HEK293 (cell line): Measurements from ENCODE around the gene GMDS.

Experiments
- CTCF ChIA-PET: fragments of 350-600 bp; formaldehyde crosslinking; extraction: SDS; loops from one replicate; lab custom pipeline; 2021; ENCODE audit warnings: antibody characterized with exemption; lab: Yijun Ruan, JAX
- POLR2A ChIA-PET: fragments of 300-600 bp; formaldehyde crosslinking; extraction: SDS; loops from one replicate; lab custom pipeline; 2020; ENCODE audit warnings: antibody characterized with exemption, inconsistent platforms; lab: Yijun Ruan, JAX
- H3K27ac ChIP-seq: fragments of 200-500 bp; sonication (Bioruptor generic); 2 replicates; pipeline ENCODE4 v1.5.1; 2014; ENCODE audit warnings: low read depth, low read length, control low read depth, inconsistent platforms; ENCODE audit errors: extremely low read depth
- H3K36me3 ChIP-seq, 2 experiments: fragments of 200-500 bp in 1 of 2; sonication (Bioruptor generic) in 1 of 2; 1 replicate in 1 of 2; 2 replicates in 1 of 2; pipeline ENCODE4 v1.5.1; 2014 to 2017; ENCODE audit warnings: inconsistent platforms in 2 of 2, low read length in 2 of 2; ENCODE audit not compliant: control insufficient read depth in 2 of 2, insufficient read depth in 1 of 2
- H3K4me1 ChIP-seq: fragments of 200-500 bp; sonication (Bioruptor generic); 2 replicates; pipeline ENCODE4 v1.5.1; 2014; ENCODE audit warnings: mild to moderate bottlenecking, low read length, inconsistent platforms; ENCODE audit not compliant: control insufficient read depth, insufficient read depth
- H3K4me3 ChIP-seq: 2 replicates; pipeline ENCODE4 v1.5.1; 2011; ENCODE audit warnings: low read depth, mild to moderate bottlenecking, control low read depth, low read length, moderate library complexity
- H3K9me3 ChIP-seq: fragments of 200-500 bp; sonication (Bioruptor generic); 2 replicates; pipeline ENCODE4 v1.5.1; 2014; ENCODE audit warnings: low read depth, low read length, inconsistent platforms; ENCODE audit not compliant: control insufficient read depth, insufficient read depth
- BCL11A ChIP-seq: fragments of 450-650 bp; formaldehyde crosslinking; IDR thresholded peaks from 2 replicates; pipeline ENCODE4 v1.5.1; 2016; ENCODE audit warnings: low read depth, missing biosample characterization, missing genetic modification characterization
- EGR2 ChIP-seq: fragments of 450-650 bp; formaldehyde crosslinking; IDR thresholded peaks from 2 replicates; pipeline ENCODE4 v1.5.1; 2016; ENCODE audit warnings: low read depth, missing biosample characterization, missing genetic modification characterization
- KLF1 ChIP-seq: fragments of 450-650 bp; formaldehyde crosslinking; IDR thresholded peaks from 2 replicates; pipeline ENCODE4 v1.5.1; 2016; ENCODE audit warnings: missing biosample characterization, missing genetic modification characterization
- KLF8 ChIP-seq: fragments of 450-650 bp; formaldehyde crosslinking; IDR thresholded peaks from 2 replicates; pipeline ENCODE4 v1.5.1; 2016; ENCODE audit warnings: missing biosample characterization, missing genetic modification characterization
- PRDM10 ChIP-seq: fragments of 450-650 bp; formaldehyde crosslinking; IDR thresholded peaks from 2 replicates; pipeline ENCODE4 v1.5.1; 2016; ENCODE audit warnings: missing biosample characterization, missing genetic modification characterization
- SCRT1 ChIP-seq: fragments of 450-650 bp; formaldehyde crosslinking; IDR thresholded peaks from 2 replicates; pipeline ENCODE4 v1.5.1; 2016; ENCODE audit warnings: missing biosample characterization, missing genetic modification characterization, borderline replicate concordance
- SP3 ChIP-seq: fragments of 450-650 bp; formaldehyde crosslinking; IDR thresholded peaks from 2 replicates; pipeline ENCODE4 v1.5.1; 2016; ENCODE audit warnings: missing biosample characterization, missing genetic modification characterization
- ZBTB17 ChIP-seq: fragments of 450-650 bp; formaldehyde crosslinking; IDR thresholded peaks from 2 replicates; pipeline ENCODE4 v1.5.1; 2016; ENCODE audit warnings: missing biosample characterization, missing genetic modification characterization
- ZBTB21 ChIP-seq: fragments of 450-650 bp; formaldehyde crosslinking; IDR thresholded peaks from 2 replicates; pipeline ENCODE4 v1.5.1; 2017; ENCODE audit warnings: missing biosample characterization, missing genetic modification characterization
- ZFHX2 ChIP-seq: fragments of 450-650 bp; formaldehyde crosslinking; conservative IDR thresholded peaks from 2 replicates; pipeline ENCODE4 v1.5.1; 2016; ENCODE audit warnings: missing biosample characterization, missing genetic modification characterization
- ZNF121 ChIP-seq: fragments of 450-650 bp; formaldehyde crosslinking; IDR thresholded peaks from 2 replicates; pipeline ENCODE4 v1.5.1; 2016; ENCODE audit warnings: missing biosample characterization, missing genetic modification characterization
- ZNF133 ChIP-seq: fragments of 450-650 bp; formaldehyde crosslinking; IDR thresholded peaks from 2 replicates; pipeline ENCODE4 v1.5.1; 2016; ENCODE audit warnings: missing biosample characterization, missing genetic modification characterization
- ZNF24 ChIP-seq: fragments of 450-650 bp; formaldehyde crosslinking; IDR thresholded peaks from 2 replicates; pipeline ENCODE4 v1.5.1; 2016; ENCODE audit warnings: missing biosample characterization, missing genetic modification characterization
- ZNF266 ChIP-seq: fragments of 450-650 bp; formaldehyde crosslinking; IDR thresholded peaks from 2 replicates; pipeline ENCODE4 v1.5.1; 2016; ENCODE audit warnings: missing biosample characterization, missing genetic modification characterization, low read depth
- ZNF274 ChIP-seq, 2 experiments: fragments of 200-500 bp in 1 of 2; fragments of 450-650 bp in 1 of 2; sonication (Bioruptor generic) in 1 of 2; formaldehyde crosslinking in 1 of 2; IDR thresholded peaks; 2 replicates each; pipeline versions ENCODE4 v1.5.1 to v1.6.1; 2014 to 2016; ENCODE audit warnings: borderline replicate concordance in 1 of 2, inconsistent platforms in 1 of 2, low read length in 1 of 2, missing biosample characterization in 1 of 2, missing genetic modification characterization in 1 of 2
- ZNF335 ChIP-seq: fragments of 450-650 bp; formaldehyde crosslinking; conservative IDR thresholded peaks from 2 replicates; pipeline ENCODE4 v1.5.1; 2016; ENCODE audit warnings: missing biosample characterization, missing genetic modification characterization
- ZNF398 ChIP-seq: fragments of 450-650 bp; formaldehyde crosslinking; IDR thresholded peaks from 2 replicates; pipeline ENCODE4 v1.5.1; 2017; ENCODE audit warnings: missing biosample characterization, missing genetic modification characterization
- ZNF514 ChIP-seq: fragments of 450-650 bp; formaldehyde crosslinking; IDR thresholded peaks from 2 replicates; pipeline ENCODE4 v1.5.1; 2016; ENCODE audit warnings: missing biosample characterization, missing genetic modification characterization
- ZNF585B ChIP-seq: fragments of 450-650 bp; formaldehyde crosslinking; IDR thresholded peaks from 2 replicates; pipeline ENCODE4 v1.5.1; 2016; ENCODE audit warnings: missing biosample characterization, missing genetic modification characterization
- ZNF629 ChIP-seq: fragments of 450-650 bp; formaldehyde crosslinking; IDR thresholded peaks from 2 replicates; pipeline ENCODE4 v1.5.1; 2017; ENCODE audit warnings: missing biosample characterization, missing genetic modification characterization
- ZNF704 ChIP-seq: fragments of 450-650 bp; formaldehyde crosslinking; IDR thresholded peaks from 2 replicates; pipeline ENCODE4 v1.5.1; 2016; ENCODE audit warnings: missing biosample characterization, missing genetic modification characterization
- ZNF792 ChIP-seq: fragments of 450-650 bp; formaldehyde crosslinking; IDR thresholded peaks from 2 replicates; pipeline ENCODE4 v1.5.1; 2016; ENCODE audit warnings: missing biosample characterization, missing genetic modification characterization
- ZSCAN30 ChIP-seq: fragments of 450-650 bp; IDR thresholded peaks from 2 replicates; pipeline ENCODE4 v1.5.1; 2018; ENCODE audit warnings: missing biosample characterization, mild to moderate bottlenecking, missing genetic modification characterization, moderate library complexity

Gene GMDS

GRCh38 chr6:1802491-1803395 is 442.7 kb downstream of the GMDS start (continued):
- TF ChIP-seq ZNF121 (tag by site-specific recombination) (peak; percentile 80; the same call in 1 of the 2 replicates), ZNF335 (tag by site-specific recombination) (peak; percentile 64), SCRT1 (no peak), PRDM10 (peak; percentile 77), ZBTB17 (tag by site-specific recombination) (peak; percentile 73), ZNF398 (tag by site-specific recombination) (0 out of 2 replicates have a peak, but pooled peaks have one; percentile 32)

GRCh38 chr6:1801401-1801800 is 444.0 kb downstream of the GMDS start:
- TF ChIP-seq SP3 (tag by site-specific recombination) = no peak
- TF ChIP-seq ZNF335 (tag by site-specific recombination) = peak; percentile 14; the same call in 1 of the 2 replicates
- 0 out of 2 replicates have a peak, but pooled peaks have one; percentile 15 for TF ChIP-seq EGR2 (tag by site-specific recombination)
- H3K4me1 ChIP-seq = peaks cover 30% of the 10 kb centered on the region
- ChIA-PET CTCF (interaction anchor here (0.6 to 2.4 kb wide), 4 partner anchors 8 to 189 kb away, joined by 4 to 14 read pairs (median 5); no protein-coding TSS in a partner anchor), POLR2A (interaction anchor here (0.7 kb wide), 1 partner anchor 191 kb away, joined by 3 read pairs; no protein-coding TSS in a partner anchor)
- H3K4me3 ChIP-seq = no peak overlapping the region
- H3K9me3 ChIP-seq = no peaks in the 10 kb centered on the region
- H3K36me3 ChIP-seq = no peaks in the 10 kb centered on the region
- no peak overlapping the region for H3K27ac ChIP-seq

GRCh38 chr6:1800845-1801244 is 444.6 kb downstream of the GMDS start:
- ChIA-PET CTCF (interaction anchor here (1.3 kb wide), 1 partner anchor 10 kb away, joined by 5 read pairs; no protein-coding TSS in a partner anchor), POLR2A (no interaction called here)
- Histone ChIP-seq H3K36me3 (no peaks in the 10 kb centered on the region), H3K4me1 (peaks cover 30% of the 10 kb centered on the region), H3K9me3 (no peaks in the 10 kb centered on the region), H3K27ac (no peak overlapping the region), H3K4me3 (no peak overlapping the region)
- no peak for TF ChIP-seq ZNF398 (tag by site-specific recombination)
- TF ChIP-seq BCL11A (tag by site-specific recombination) = no peak
- no peak for TF ChIP-seq ZNF274 (IDR thresholded peaks at IDR 0.05; ENCODE audit: low read length)
- TF ChIP-seq ZNF274 (tag by site-specific recombination; IDR thresholded peaks at IDR 0.05; ENCODE audit: borderline replicate concordance) = no peak
- TF ChIP-seq ZNF514 = no peak
- no peak for TF ChIP-seq KLF8 (tag by site-specific recombination)
- no peak for TF ChIP-seq ZFHX2 (tag by site-specific recombination)
- no peak for TF ChIP-seq ZNF704 (tag by site-specific recombination)
- TF ChIP-seq ZNF266 (tag by site-specific recombination) = no peak
- no peak for TF ChIP-seq ZNF585B (tag by site-specific recombination)
- no peak for TF ChIP-seq ZSCAN30 (tag by site-specific recombination)
- no peak for TF ChIP-seq ZNF792
- TF ChIP-seq ZBTB21 (tag by site-specific recombination) = no peak
- no peak for TF ChIP-seq KLF1 (tag by site-specific recombination)
- no peak for TF ChIP-seq ZNF133 (tag by site-specific recombination)
- no peak for TF ChIP-seq ZNF629 (tag by site-specific recombination)
- TF ChIP-seq ZNF24 (tag by site-specific recombination) = no peak
